Hepatocyte (in vitro differentiated cells): ENCODE data around the gene SCAI. TPM values are rescaled to one million over a fixed set of nuclear protein-coding genes. Genes with fewer than 3 reads are reported as not detected.
"Not testable (repeated sequence)": the region's sequence is repeated elsewhere in the genome, so short reads cannot be mapped to it uniquely, and the experiment has no call there.

Experiments
- DNase-seq: peaks from one replicate; pipeline ENCODE4 v3.0.0-alpha.2; 2016; ENCODE audit warnings: low spot score
- H2AFZ ChIP-seq: fragments of 200-600 bp; sonication (generic); 2 replicates; pipeline ENCODE4 v1.6.0; 2016; ENCODE audit warnings: antibody characterized with exemption, mild to moderate bottlenecking
- H3K27ac ChIP-seq: fragments of 200-600 bp; sonication (generic); 2 replicates; pipeline ENCODE4 v1.5.1; 2016; ENCODE audit warnings: mild to moderate bottlenecking
- H3K27me3 ChIP-seq: fragments of 200-600 bp; sonication (generic); 2 replicates; pipeline ENCODE4 v1.6.1; 2016
- H3K36me3 ChIP-seq: fragments of 200-600 bp; sonication (generic); replicated peaks from 2 replicates; pipeline ENCODE4 v1.5.1; 2016; ENCODE audit warnings: low read depth; ENCODE audit not compliant: insufficient read depth
- H3K4me1 ChIP-seq: fragments of 200-600 bp; sonication (generic); 2 replicates; pipeline ENCODE4 v1.5.1; 2016; ENCODE audit warnings: mild to moderate bottlenecking, moderate library complexity; ENCODE audit not compliant: insufficient read depth
- H3K4me2 ChIP-seq: fragments of 200-600 bp; sonication (generic); 2 replicates; pipeline ENCODE4 v1.6.0; 2016
- H3K4me3 ChIP-seq: fragments of 200-600 bp; sonication (generic); 2 replicates; pipeline ENCODE4 v1.5.1; 2016; ENCODE audit warnings: mild to moderate bottlenecking
- H3K79me2 ChIP-seq: fragments of 200-600 bp; sonication (generic); 2 replicates; pipeline ENCODE4 v1.6.0; 2017; ENCODE audit warnings: mild to moderate bottlenecking
- H3K9me2 ChIP-seq: fragments of 200-600 bp; sonication (generic); replicated peaks from 2 replicates; pipeline ENCODE4 v1.6.0; 2017; ENCODE audit warnings: mild to moderate bottlenecking; ENCODE audit not compliant: insufficient read depth
- H3K9me3 ChIP-seq: fragments of 200-600 bp; sonication (generic); 2 replicates; pipeline ENCODE4 v1.5.1; 2016; ENCODE audit warnings: low read depth, mild to moderate bottlenecking
- H4K20me1 ChIP-seq: fragments of 200-600 bp; sonication (generic); 2 replicates; pipeline ENCODE4 v1.6.0; 2016; ENCODE audit warnings: mild to moderate bottlenecking; ENCODE audit not compliant: insufficient read depth, poor library complexity, severe bottlenecking
- EZH2 ChIP-seq: fragments of 200-600 bp; sonication (generic); IDR thresholded peaks from 2 replicates; pipeline ENCODE4 v1.6.1; 2016; ENCODE audit warnings: antibody characterized with exemption, mild to moderate bottlenecking, borderline replicate concordance
- EZH2phosphoT487 ChIP-seq: fragments of 200-600 bp; sonication (generic); IDR thresholded peaks from one replicate; pipeline ENCODE4 v1.6.1; 2018; ENCODE audit warnings: antibody characterized with exemption, mild to moderate bottlenecking, low read depth, moderate library complexity; ENCODE audit not compliant: unreplicated experiment, severe bottlenecking
- WGBS: methylation state at CpG from one replicate; pipeline ENCODE4 v1.1.6; 2016; ENCODE audit warnings: low lambda C conversion rate; ENCODE audit errors: missing lambda C conversion rate; 5-methylcytosine and 5-hydroxymethylcytosine counted together
- polyA plus RNA-seq: library from polyadenylated mRNA; unstranded; fragments of >200 nt; fragmentation: Nextera tagmentation; extraction: Ambion mirVana; gene quantifications from 2 replicates; pipeline ENCODE4 v1.2.1, GENCODE V29; 2016
- total RNA-seq: library from RNA; depleted of rRNA; stranded (reverse); fragments of >200 nt; gene quantifications from 2 replicates; pipeline ENCODE4 v1.2.3, GENCODE V29; 2014
- TF ChIP-seq, protein P1 (sequence below): fragments of 200-600 bp; sonication (generic); IDR thresholded peaks from 2 replicates; pipeline ENCODE4 v1.5.1; 2016; ENCODE audit warnings: antibody characterized with exemption, mild to moderate bottlenecking; ENCODE audit not compliant: poor library complexity

SCAI gene
- total and polyA plus RNA-seq, 2 experiments from 2014 or later, result 0.97 to 10.5 TPM

DNA sequence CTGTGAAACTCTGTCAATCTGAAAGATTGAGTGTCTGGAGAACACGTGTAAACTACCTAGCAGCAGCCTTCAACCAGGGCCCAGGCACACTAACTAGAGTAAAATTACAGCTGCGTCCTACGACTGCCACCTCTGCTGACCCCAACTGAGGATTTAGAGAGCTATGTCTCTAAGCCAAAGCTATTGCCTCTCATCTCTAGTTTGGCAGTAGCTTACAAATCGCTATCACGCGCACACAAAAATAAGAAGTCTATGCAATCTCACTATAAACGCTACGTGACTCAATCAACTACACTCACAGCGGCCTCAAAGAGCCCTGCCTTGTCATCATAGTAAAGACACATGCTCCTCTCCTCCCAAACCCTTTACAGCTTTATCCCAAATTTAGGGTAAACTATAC, 37.5 kb upstream of the SCAI start:
- 94% methylated on average over 9 of the region's 9 CpGs for WGBS
- H3K36me3 ChIP-seq, result no peaks in the 10 kb centered on the region
- H3K9me2 ChIP-seq, result no peaks in the 10 kb centered on the region
- no peak for DNase-seq
- H3K27me3 ChIP-seq, result no peaks in the 10 kb centered on the region
- H3K9me3 ChIP-seq, result no peaks in the 10 kb centered on the region
- H2AFZ ChIP-seq, result no peak overlapping the region
- no peak overlapping the region for H3K4me3 ChIP-seq
- peaks cover 100% of the 10 kb centered on the region for H3K79me2 ChIP-seq
- H3K4me2 ChIP-seq, result no peak overlapping the region
- peaks cover 76% of the 10 kb centered on the region for H4K20me1 ChIP-seq
- TF ChIP-seq, protein P1, sequence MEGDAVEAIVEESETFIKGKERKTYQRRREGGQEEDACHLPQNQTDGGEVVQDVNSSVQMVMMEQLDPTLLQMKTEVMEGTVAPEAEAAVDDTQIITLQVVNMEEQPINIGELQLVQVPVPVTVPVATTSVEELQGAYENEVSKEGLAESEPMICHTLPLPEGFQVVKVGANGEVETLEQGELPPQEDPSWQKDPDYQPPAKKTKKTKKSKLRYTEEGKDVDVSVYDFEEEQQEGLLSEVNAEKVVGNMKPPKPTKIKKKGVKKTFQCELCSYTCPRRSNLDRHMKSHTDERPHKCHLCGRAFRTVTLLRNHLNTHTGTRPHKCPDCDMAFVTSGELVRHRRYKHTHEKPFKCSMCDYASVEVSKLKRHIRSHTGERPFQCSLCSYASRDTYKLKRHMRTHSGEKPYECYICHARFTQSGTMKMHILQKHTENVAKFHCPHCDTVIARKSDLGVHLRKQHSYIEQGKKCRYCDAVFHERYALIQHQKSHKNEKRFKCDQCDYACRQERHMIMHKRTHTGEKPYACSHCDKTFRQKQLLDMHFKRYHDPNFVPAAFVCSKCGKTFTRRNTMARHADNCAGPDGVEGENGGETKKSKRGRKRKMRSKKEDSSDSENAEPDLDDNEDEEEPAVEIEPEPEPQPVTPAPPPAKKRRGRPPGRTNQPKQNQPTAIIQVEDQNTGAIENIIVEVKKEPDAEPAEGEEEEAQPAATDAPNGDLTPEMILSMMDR, result no peak
- TF ChIP-seq EZH2phosphoT487 (no peak), EZH2 (no peak)
- H3K27ac ChIP-seq, result no peak overlapping the region
- peaks cover 7% of the 10 kb centered on the region for H3K4me1 ChIP-seq

DNA sequence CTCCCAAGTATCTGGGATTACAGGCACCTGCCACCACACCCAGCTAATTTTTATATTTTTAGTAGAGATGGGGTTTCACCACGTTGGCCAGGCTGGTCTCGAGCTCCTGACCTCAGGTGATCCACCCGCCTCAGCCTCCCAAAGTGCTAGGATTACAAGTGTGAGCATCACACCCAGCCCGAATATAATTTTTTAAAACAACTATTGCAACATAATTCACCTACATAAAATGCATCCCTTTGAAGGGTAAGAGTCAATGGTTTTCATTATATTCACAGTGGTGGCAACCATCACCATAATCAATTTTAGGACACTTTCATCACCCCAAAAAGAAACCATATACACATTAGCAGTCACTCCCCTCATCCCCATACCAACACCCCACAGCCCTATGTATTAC, 36.4 kb upstream of the SCAI start:
- H3K27me3 ChIP-seq, H3K4me2 ChIP-seq, H3K9me3 ChIP-seq, H2AFZ ChIP-seq, H3K4me1 ChIP-seq, DNase-seq, H3K4me3 ChIP-seq, H3K36me3 ChIP-seq, H3K27ac ChIP-seq, H3K9me2 ChIP-seq: not testable (repeated sequence)
- H3K79me2 ChIP-seq, result peaks cover 98% of the 10 kb centered on the region
- 100% methylated on average over 4 of the region's 4 CpGs for WGBS
- peaks cover 67% of the 10 kb centered on the region for H4K20me1 ChIP-seq

DNA sequence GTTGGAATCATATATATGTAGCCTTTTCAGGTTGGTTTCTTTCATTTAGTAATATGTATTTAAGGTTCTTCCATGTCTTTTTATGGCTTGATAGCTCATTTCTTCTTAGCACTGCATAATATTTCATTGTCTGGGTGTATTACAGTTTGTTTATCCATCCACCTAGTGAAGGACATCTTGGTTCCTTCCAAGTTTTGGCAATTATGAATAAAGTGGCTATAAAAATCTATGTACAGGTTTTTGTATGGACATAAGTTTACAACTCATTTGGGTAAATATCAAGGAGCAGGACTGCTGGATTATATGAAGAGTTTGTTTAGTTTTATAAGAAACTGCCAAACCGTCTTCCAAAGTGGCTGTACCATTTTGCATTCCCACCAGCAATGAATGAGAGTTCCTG, 34.6 kb upstream of the SCAI start:
- 76% methylated on average over 1 of the region's 1 CpG for WGBS
- no peak overlapping the region for H3K4me2 ChIP-seq
- no peak for DNase-seq
- H3K27ac ChIP-seq, result no peak overlapping the region
- H3K4me3 ChIP-seq, result no peak overlapping the region
- H2AFZ ChIP-seq, result no peak overlapping the region
- no peaks in the 10 kb centered on the region for H3K4me1 ChIP-seq
- H3K9me3 ChIP-seq, result no peaks in the 10 kb centered on the region
- TF ChIP-seq, protein P1, result no peak
- TF ChIP-seq EZH2 (no peak), EZH2phosphoT487 (no peak)
- H3K36me3 ChIP-seq, result no peaks in the 10 kb centered on the region
- no peaks in the 10 kb centered on the region for H3K27me3 ChIP-seq
- H4K20me1 ChIP-seq, result peaks cover 61% of the 10 kb centered on the region
- no peaks in the 10 kb centered on the region for H3K9me2 ChIP-seq
- H3K79me2 ChIP-seq, result peaks cover 98% of the 10 kb centered on the region

DNA sequence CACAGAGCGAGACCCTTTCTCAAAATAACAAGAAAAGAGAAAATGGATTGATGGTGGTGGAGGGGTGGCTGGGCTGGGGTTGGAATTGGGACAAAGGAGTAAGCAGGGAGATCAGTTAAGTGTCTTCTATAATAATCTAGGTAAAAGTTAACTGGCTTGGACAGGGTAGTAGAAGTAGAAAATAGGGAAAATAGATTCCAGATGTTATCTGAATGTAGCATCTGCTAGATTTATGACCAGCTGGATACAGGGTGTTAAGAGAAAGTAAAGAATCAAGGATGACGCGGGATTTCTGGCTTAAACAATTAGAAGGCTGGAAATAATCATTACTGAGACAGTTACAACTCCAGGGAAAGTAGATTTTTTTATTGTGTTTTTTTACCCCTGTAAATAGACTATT, 33.3 kb upstream of the SCAI start:
- Histone ChIP-seq H3K9me3 (no peaks in the 10 kb centered on the region), H3K9me2 (no peaks in the 10 kb centered on the region), H3K79me2 (peaks cover 98% of the 10 kb centered on the region), H2AFZ (no peak overlapping the region), H3K4me2 (peak overlapping the region; percentile 57), H3K27ac (no peak overlapping the region), H3K27me3 (no peaks in the 10 kb centered on the region), H3K36me3 (no peaks in the 10 kb centered on the region), H4K20me1 (peaks cover 59% of the 10 kb centered on the region), H3K4me3 (no peak overlapping the region), H3K4me1 (no peaks in the 10 kb centered on the region)
- no peak for TF ChIP-seq EZH2
- TF ChIP-seq EZH2phosphoT487, result no peak
- TF ChIP-seq, protein P1, result no peak
- no peak for DNase-seq
- 68% methylated on average over 3 of the region's 3 CpGs for WGBS
